HG03457 (cell line): Measurements from ENCODE around the gene INAVA.

ENCODE experiments used
- ATAC-seq: cut with Tn5 transposase; IDR thresholded peaks from one replicate; pipeline ENCODE4 v1.9.1; 2021; ENCODE audit warnings: moderate number of reproducible peaks; ENCODE audit not compliant: unreplicated experiment

INAVA gene

DNA sequence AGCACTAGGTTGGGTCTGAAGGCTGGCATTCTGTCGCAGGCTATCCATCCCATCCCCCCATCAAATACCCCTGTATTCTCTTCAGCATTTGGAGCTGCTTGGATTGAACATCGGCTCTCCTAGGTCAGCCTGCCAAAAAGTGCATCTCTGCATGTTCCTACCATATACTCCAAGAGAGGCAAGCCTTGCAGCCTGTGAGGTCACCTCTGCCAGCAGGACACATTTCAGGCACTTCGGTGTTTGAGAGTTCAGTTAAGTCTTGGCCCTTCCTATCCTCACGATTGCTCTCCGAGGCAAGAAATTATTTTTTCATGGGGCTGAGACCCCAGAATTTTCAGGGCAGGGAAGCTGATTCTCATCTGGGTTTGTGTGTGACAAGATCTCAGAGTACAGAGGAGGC, 19.3 kb upstream of the INAVA start:
- no peak for ATAC-seq

DNA sequence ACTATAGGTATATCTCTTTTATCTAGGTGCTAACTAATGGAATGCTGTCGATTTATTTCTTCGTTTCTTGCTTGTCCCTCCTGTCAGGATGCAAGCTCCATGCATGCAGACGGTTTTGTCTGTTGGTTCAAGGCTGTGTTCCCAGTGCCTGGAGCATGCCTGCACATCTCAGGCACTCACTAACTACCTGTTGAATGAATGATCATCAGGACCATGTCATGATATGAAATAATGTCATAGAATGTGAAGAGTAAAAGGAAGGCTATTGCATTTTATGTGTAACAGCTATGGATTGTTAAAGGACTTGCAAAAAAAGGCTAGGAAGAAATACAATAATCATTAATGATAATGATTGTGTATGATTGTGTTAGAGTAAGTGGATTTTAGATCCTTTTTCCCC, 17.7 kb upstream of the INAVA start:
- ATAC-seq: no peak

DNA sequence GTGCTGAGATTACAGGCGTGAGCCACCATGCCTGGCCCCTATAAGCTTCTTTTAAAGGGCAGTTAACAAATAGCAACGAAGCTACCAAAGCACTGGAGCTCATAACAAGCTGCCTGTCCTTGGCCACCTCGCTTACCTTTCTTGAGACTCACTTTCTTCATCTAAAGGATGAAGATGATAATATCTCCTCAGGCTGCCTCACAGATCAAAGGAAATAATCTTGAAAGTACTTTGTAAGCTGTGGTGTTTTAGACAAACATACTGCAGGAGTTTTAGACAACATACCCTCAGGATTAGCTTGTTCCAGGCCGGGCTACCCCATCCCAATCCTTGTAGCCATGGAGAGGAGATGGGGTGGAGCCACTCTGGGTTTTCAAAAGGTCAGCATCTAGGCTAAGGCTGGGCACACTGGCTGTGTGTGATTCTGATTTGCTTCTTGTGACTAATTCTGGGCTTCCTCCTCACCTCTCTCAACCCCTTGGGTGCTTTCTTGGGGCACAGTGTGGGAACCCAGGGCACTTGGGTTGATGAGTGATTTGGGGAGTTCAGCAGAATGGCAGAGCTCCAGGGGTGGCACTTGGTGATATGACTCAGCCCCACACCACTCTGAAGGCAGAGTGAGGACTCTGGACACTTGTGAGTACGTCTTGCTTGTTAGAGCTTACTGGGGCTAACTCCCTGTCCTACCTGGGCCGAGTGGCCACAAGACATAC, 16.7 kb upstream of the INAVA start:
- peak; percentile 67 for ATAC-seq

DNA sequence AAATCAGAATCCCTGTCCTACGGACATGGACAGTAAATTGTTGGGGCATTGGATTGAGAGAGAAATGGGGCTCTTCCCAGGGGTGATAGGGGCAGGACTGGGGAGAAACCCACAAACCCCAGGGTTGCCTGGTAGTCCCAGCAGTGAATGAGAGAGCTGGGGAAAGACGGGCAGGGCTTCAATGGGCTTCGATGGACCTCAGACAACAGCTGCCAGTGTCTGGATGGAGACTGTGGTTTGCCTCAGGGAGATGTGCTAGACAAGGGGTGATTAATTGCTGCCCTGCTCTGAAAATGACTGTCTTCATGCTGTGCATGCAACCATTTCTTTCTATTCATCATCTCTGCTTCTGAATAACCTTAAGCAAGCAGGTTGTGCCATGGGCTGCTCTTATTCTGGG, 14.5 kb upstream of the INAVA start:
- ATAC-seq: no peak

DNA sequence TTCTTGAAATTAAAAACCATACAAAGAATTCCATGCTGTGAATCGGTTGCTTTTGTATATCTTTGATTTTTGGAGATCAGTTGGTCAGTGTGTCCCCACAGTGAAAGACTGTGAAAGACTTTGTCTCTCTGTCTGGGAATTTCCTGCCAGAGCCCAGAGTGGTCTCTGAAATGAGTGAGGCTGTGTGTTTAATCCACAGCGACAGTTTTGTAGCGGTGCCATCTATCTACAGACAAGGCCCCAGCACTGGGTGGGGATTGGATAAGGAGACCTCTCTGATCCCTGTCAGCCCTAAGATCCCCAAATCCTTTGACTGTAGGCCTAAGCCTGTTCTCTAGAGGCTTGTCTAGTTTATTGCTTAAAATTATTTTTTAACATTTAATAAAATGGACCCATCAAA, 11.6 kb upstream of the INAVA start:
- ATAC-seq: no peak

- no peak for ATAC-seq
Observed at GRCh38 chr1:200885623-200886402, 8.9 kb upstream of the INAVA start.

DNA sequence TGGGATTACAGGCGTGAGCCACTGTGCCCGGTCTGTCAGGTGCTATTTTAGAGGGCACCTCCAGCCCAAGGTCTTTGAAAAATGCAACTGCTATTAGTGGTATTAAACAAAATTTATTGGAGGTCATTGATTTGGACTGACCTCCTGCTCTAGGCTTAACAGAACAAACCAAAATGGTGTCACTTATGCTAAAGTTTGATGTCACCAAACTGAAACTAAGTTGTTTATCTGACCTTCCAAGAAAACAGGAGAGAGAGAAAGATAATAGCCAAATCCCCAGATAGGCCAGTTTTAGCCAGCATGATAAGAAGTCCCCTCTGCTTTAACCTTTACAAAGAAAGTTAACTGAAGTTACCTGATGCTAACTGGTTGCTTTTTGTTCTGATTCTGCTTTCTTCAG, 8.1 kb upstream of the INAVA start:
- no peak for ATAC-seq

DNA sequence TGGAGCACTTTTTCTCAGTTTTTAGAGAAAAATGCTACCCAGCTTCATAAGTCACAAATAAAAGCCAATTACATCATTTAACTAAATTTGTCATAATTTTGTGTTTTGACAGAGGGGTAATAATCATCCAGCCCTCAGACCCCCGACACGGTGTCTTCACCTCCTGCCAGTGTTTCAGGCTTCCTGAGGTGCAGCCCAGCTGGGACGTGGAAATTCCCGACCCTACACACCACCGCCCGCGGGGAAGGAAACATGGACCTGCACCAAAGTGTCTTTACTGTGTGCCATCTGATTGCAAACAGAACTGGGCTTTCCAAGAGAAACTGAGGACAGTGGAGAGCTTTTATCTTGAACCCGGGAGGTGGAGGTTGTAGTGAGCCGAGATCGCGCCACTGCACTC, 7.7 kb upstream of the INAVA start:
- no peak for ATAC-seq

GRCh38 chr1:200887772-200888348, 6.8 kb upstream of the INAVA start:
- no peak for ATAC-seq

DNA sequence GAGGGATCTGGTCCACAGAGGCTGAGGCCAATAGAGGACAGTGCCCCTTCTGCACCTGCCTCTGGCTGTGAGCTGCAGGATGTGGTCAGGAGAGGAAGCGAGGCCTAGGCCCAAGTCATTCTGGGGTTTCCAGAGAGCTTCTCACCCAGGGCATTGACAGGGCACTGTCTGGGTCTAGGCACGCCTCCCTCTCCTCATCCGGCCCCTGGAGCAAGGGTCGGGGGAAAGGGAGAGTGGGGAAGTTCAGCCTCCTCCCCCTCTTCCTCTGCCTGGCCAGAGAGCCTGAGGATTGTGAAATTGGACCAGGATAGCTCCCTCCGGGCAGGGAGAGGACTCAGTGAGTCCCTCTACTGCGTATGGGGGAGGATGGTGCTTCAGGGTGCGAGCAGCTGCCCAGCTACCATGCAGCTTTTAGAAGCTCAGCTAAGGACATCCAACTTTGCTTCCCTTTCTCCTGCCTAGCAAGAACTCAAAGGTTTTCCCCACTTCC, 6.3 kb upstream of the INAVA start:
- ATAC-seq: peak; percentile 83

DNA sequence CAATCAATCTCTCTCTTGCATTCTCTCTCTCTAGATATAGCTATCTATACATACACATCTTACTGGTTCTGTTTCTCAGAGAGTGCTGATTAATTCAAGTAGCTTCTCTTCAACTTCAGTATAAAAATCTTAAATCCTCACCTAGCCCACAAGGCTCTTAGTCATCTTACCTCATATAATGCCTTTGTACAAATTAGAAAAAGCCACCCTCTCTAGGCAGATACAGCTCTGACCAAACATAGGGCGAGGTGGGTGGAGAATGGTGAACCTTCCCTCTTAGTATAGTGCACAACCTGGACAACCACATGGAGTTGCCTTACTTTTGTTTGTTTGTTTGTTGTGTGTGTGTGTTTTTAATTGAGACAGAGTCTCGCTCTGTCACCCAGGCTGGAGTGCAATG, 5.1 kb upstream of the INAVA start:
- ATAC-seq: no peak

DNA sequence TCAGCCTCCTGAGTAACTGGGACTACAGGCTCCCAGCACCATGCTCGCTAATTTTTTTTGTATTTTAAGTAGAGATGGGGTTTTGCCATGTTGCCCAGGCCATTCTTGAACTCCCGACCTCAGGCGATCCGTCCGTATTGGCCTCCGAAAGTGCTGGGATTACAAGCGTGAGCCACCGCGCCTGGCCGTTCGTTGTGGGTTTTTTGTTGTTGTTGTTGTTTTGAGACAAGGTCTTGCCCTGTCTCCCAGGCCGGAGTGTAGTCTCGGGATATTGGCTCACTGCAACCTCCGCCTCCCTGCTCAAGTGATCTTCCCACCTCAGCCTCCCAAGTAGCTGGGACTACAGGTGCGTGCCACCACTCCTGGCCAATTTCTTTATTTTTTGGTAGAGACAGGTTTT, 4.7 kb upstream of the INAVA start:
- ATAC-seq: no peak

GRCh38 chr1:200890818-200891773, 3.6 kb upstream of the INAVA start:
- no peak for ATAC-seq

DNA sequence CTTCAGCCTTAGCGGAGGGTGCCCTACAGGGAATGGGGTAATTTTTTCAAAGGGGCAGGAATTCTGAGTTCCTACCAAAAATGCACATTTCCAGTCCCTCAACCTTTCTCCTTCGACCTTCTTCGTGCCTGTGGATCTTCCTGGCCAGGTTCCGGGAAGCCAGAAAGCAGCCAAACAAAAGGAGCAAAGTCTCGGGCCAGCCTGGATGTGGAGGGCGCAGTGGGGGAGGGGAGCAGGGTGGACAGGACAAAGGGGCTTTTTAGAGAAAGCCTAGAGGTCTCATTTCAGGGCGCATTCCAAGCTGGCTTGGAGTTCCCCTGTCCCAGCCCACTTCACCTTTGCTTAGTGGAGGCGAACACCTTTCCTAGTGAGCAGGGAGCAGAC, 2.9 kb upstream of the INAVA start:
- no peak for ATAC-seq

GRCh38 chr1:200892546-200892945, 2.2 kb upstream of the INAVA start:
- ATAC-seq: no peak

DNA sequence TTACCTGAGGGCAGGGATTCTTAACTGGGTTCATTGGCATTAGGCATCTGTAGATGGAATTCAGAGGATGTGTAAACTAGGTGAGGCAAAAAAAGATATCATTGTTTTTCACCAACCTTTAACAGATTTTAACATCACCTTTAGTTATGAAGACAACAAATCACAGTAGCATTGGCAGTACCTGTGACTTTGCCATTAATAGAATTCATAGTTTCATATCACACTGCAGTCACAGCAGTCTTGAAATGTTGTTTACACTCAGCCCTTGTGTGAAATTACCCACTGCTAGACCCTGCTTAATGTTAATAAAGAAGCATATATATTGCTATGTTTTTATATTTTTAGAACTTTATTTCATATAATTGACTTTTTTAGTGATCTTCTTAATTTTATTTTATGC, 1.7 kb upstream of the INAVA start:
- no peak for ATAC-seq

DNA sequence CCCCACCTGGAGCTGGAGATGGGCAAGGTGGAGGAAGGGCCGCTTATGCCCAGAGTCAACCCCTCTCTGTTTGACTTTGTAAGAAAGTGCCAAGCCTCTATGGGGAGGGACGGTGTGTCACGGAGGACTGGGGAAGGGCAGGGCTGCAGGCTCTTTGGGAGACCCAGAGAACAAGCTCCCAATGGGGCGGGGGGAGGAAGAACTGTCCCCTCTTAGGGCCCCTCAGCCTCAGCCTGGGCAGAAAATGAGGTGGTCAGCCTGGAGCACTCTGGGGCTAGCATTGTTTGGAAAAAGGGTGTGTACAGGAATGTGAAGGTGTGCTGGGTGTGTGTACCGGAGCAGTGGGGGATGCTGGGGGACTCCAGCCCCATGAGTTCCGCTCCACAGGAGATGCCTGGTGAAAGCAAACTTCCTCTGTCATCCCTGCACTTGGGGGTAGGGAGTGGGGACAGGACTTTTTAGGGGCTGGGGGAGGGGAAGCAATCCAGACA, 1.2 kb upstream of the INAVA start:
- ATAC-seq: no peak

DNA sequence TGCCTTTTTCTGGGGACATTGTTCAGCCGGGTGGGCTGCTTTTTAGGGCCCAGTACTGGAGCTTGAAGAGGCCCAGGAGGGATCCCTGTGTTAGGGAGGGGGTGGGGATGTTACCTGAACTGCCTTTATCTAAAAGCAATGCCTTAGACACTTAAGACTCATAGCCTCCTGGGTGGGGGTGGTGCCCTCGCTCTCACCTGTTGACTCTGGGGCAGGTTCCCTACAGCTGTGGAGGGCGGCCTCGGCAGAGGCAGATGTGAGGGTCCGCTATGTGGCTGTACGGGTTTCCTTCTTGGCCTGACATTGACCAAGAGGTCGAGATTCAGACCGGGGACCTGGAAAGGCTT, 716 bp downstream of the INAVA start:
- no peak for ATAC-seq

DNA sequence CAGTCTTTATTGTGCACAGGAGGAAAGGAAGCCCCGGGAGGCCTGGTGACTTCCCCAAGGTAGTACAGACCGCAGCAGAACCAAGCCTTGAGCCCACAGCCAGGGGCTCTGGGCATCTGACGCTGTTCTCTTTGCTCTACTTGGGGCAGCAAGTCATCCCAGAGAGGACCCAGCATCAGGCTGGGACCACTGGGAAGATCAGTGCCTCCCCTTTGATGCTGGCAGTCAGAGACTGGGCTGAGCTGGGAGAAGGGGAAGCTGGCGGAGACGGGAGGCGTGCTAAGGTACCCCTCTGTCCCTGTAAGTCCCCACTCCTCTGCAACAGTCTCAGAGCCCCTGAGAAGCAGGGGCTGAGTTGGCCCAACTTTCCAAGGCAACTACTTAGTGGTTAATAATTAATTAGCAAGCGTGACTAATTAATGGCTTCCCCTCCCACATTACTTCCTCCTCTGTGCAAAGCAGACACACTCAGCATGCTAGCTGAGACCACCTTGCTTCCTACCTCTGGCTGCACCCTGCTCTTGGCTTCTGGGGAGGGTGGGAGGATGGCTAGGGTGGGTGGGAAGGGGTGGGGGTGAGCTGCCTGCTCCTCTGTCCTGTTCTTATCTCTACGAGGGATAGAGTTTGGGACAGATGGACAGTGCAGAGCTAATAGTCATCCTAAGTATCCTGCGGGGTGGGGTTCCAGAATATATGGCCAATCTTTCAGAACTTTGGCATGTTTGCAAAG, 1.3 kb downstream of the INAVA start:
- no peak for ATAC-seq

- ATAC-seq: no peak
Observed at GRCh38 chr1:200896531-200897196, 2.0 kb downstream of the INAVA start.
